ENCODE results near the gene PLIN5.

Gene PLIN5, protein sequence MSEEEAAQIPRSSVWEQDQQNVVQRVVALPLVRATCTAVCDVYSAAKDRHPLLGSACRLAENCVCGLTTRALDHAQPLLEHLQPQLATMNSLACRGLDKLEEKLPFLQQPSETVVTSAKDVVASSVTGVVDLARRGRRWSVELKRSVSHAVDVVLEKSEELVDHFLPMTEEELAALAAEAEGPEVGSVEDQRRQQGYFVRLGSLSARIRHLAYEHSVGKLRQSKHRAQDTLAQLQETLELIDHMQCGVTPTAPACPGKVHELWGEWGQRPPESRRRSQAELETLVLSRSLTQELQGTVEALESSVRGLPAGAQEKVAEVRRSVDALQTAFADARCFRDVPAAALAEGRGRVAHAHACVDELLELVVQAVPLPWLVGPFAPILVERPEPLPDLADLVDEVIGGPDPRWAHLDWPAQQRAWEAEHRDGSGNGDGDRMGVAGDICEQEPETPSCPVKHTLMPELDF

DNA sequence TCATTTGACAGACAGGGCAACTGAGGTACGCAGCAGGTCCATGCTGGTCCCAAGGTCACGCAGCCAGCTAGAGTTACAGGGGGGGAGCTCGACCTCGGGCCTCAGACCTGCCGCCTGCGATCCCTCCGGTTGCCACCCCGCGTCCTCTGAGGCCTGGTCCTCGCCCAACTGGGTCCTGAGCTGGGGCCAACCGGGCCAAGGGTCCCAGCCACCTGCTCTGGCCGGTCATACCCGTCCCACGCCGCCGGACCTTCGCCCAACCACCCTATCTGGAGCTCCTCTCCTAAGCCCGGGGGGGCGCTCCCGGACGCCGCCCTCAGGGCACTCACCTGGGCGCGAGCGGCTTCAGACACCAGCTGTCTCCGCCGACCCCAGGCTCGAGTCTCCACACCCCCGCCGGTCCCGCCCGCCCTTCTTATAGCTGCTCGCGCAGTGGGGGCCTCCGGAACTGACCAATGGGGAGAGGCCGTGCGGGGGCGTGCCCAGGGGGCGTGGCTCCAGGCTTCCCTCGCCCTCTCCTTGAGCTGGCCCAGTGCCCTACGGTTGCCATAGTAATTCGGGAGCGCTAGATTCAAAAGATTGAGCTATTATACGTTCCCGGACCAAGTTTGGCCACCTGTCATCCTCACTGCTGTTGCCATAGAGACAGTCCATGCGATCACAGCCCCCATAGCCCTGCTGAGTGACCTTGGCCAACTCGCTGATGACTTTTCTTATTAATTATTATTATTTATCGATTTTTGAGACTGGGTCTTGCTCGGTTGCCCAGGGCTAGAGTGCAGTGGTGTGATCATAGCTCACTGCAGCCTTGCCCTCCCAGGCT, at the start of gene PLIN5:
Gene PLIN5, minus strand, starts transcription at position 389 of the 823 bp plus-strand sequence. CDS start 1,150 bp downstream, outside the sequence.
- DNase-seq = peak; percentile 29

DNA sequence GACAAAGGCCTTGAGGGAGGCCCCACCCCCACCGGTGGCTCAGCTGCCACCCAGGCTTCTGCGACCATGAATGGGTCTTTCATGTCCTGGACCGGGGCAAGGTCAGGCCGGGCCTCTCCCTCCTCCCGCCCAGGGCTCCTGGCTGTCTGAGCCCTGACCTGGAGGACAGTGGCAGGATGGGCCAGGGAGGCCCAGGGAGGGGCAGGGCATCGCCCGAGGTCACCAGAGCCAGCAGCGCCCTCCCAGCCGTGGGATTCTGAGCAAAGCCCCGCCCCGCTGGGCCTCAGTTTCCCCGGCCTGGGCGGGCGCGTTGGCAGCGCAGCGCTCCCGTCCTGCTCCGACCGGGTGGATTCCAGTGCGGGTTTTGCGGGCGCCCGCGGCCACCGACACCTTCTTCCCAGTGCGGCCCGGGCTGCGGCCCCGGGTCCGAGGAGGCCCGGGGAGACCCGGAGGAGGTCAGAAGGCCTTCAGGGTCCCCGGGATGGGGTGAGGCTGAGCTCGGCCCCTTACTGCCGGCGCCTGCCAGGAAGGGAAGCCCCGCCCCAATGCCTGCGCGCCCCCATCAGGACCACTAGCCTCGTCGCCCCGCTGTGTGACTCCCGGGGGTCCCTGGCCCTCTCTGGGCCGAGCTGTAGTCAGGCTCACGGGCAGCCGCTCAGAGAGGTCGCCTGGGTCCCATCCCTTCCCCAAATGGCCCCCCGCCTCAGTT, 49.1 kb upstream of the PLIN5 start:
- no peak for DNase-seq

DNA sequence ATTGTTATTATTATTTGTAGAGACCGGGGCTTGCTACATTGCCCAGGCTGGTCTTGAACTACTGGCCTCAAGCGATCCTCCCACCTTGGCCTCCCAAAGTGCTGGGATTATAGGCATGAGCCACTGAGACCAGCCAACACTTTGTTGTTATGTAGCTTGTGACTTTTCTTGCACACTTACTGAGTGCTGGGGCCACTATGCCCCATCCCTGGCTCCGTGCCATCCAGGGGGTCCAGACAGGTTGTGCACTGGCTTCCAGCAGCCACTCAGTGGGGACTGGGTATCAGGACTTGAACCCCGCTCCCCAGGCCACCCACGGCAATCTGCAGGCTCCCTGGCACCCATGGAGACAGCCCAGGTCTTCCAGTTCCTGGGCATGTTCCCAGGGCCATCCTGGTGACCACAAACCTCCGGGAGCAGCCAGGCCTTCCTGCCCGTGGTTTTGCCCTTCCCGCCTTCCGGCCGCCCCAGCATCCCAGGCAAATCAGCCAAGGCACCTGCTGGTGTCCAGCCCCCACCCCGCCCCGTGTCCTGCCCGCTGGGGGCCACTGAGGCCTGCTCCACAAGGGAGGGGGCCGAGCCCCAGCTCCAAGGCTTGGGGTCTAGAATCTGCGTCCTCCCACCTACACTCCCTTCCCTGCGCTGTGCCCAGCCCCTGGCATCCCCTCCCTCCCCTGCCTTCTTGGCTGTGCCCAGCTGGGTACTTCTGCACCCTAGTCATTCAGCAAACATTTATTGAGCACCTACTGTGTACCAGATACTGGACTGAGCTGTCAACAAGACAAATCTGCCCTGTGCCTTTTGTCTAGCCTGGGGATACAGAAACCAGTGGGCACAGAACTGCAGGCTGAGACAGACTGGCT, 48.2 kb upstream of the PLIN5 start:
- no peak for DNase-seq

DNA sequence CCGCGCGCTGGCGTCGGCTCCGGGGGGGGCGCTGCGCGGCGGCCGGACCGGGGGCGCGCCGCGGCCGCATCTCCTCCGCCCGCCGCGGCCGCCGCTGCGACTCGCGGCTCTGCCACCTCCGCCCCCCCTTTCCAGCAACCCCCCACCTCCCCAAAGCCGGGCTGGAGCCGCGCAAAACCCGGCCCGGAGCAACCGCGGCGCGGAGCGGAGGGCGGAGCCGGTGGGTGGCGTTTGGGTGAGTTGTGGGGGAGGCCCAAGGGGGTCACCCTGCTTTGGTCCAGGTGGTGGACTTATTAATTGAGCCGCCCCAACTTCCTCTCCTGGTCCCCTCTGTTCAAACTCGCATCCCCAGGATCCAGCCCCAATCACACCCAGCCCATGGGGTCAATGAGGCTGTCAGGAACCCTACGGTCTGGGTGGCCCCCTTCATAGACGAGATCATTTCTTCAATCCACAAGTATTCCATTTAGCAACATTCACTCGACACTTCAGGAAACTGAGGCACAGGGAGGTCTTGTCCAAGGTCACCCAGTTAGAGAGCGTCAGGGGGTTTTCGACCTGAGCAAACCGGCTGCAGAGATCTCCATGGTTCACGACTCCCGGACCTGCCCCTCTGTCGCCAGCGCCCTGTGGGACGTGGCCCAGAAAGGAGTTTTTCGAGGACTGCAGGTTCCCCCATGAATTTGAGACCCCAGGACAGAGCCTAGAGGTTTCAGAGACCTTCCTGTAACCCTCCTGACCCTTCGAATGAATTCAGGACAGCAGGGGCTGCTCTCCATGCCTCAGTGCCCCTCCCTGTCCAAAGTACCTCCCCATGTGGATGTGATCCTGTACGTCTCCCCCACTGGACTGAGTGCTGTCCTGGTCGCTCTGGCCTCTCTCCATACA, 46.9 kb upstream of the PLIN5 start:
- no peak for DNase-seq

DNA sequence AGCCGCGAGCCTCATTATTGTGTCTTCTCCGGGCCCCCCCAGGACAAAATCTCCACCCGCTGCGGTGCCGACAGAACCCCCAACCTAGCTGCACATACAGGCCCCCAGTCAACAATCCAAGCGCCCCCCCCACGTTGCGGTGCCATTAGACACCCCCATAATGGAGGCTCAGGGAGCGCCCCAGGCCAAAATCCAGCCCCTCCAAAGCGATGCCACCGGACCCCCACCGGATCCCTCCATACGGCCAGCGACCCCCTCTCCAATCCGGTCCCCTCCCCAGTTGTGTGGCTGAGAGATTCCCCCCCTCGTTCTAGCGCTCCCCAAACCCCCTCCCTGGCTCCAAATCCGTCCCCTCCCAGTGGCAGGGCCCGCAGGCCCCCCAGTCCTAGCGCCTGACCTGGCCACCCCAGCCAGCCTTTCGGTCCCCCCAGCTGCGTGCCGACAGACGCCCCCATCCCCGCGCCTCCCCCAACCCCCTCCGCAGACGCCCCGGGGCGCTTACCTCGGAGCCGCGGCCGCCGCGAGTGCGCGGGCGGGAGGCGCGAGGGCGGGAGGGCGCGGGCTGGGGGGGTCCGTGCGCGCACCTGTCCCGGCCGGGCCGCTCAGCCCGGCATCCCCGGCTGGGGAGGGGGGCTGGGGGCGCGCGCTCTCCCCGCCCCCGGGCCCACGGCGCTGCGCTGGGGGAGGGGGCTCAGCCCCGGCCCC, 46.1 kb upstream of the PLIN5 start:
- no peak for DNase-seq

DNA sequence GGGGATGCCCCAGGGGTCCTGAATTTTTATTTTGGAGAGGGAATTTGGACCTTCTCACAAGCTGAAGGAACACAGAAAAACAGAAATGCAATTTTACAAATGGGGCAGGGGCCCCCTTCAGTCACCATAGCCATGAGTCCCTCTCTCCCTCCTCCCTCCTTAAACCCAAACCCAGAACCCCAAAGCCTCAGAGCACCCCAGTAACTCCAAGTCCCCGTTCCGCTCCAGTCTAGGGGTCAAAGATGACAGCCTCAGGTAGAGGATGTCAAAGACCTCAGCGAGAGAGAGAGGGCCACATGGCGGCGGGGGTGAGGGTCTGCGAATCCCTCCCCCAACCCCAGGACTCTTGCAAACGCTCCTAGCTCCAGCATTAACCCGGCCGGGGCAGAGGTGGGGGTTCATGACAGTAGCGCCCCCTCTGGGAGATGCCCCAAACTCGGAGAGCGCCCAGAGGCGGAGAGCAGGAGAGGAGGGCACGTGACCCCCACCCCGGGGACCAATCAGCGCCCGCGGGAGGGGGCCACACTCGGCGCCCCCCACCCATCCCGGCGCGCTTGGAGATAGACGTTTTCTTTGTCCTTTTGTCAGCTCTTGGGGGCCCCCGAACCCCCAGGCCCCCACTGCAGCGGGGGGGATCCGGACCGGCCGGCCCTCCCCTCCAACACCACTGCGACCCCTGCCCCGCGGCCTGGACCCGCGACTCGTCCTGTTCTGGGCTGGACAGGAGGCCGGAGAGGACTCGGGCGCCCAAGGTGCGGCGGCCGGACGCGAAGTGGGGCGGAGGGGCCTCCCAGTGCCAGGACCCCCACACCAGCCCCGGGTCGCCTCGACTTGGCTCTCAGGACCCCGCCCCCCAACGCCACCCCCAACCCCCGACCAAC, 45.2 kb upstream of the PLIN5 start:
- DNase-seq = no peak

DNA sequence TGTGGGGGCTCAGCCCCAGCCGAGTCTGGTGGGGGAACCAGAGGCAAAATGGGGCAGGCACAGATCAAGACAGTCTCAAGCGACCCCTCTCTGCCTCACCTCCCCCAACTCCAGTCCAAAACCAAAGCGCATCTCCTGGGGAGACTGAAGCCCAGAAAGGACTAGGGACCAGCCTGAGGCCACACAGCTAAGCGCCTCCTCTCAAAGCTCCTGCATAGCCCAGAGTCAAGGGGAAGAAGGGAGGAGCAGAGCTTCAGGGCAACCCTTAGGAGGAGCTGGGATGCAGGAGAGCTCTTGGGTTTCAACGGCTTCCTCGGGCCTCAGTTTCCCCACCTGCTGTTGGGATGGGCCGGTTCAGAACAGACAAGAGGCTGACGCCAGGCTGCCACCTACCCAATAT, 44.4 kb upstream of the PLIN5 start:
- DNase-seq = no peak

DNA sequence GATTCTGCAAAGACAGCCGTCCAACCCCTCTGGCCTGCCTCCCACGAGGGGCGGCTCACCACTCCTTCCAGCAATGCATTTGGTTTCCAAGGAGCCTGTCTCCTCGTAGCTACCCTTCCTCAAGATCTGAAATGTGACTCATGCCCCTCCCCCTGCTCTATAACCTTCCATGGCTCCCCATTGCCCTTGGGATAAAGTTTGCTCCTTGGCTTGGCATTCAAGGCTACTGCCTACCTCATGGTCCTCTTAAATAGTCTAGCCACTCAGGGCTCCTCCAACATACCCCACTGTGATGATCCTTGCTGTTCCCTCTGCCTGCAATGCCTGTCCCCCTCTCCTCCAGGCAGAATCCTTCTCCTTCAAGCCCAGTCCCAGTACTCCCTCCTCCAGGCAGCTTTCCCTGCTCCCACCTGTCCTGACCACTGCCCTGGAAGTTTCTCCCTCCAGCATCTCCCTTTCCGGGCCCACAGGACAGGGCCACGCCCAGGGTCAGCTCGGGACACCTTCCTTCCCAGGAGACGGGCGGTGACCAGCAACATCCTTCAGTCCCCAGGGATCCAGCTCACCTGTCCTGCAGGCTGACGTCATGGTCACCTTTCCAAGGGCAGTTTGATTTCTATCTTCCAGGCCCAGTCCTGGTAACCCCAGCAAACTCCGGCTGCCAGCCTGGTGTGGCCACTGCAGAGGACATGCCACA, 43.7 kb upstream of the PLIN5 start:
- no peak for DNase-seq

DNA sequence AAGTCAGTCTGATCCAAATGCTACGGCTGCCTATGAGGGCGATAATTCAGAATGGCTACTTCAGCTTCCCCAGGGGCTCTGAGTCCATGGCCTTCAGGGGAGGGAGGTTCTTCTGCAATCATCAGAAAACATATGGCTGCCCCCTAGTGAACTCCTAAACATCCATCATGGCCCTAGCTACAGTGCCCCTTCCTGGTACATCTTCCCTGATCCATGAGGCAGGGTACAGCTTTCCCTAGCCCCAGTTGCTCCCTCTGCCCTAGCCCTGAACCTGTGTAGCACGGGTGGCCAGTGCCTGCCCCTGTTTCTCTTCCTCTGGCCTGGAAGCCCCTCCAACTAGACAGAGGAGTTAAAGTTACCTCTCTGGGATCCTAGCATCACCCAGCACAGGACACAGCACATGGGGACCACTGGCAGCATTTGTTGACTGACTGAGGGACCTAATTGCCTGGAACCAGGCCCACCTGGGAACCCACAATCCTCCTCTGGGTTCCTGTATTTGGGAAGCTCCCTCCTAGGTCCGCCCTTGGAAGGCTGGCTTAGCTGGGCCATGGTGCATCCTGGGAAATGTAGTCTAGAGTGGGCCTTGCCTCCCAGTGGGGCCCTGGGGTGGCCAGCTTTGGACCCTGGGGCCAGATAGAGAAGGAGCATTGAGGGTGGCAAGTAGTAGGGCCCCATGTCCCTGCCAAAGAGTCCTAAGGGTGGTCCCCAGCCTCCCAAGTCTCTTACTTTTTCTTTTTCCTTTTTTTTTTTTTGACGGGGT, 42.2 kb upstream of the PLIN5 start:
- no peak for DNase-seq

DNA sequence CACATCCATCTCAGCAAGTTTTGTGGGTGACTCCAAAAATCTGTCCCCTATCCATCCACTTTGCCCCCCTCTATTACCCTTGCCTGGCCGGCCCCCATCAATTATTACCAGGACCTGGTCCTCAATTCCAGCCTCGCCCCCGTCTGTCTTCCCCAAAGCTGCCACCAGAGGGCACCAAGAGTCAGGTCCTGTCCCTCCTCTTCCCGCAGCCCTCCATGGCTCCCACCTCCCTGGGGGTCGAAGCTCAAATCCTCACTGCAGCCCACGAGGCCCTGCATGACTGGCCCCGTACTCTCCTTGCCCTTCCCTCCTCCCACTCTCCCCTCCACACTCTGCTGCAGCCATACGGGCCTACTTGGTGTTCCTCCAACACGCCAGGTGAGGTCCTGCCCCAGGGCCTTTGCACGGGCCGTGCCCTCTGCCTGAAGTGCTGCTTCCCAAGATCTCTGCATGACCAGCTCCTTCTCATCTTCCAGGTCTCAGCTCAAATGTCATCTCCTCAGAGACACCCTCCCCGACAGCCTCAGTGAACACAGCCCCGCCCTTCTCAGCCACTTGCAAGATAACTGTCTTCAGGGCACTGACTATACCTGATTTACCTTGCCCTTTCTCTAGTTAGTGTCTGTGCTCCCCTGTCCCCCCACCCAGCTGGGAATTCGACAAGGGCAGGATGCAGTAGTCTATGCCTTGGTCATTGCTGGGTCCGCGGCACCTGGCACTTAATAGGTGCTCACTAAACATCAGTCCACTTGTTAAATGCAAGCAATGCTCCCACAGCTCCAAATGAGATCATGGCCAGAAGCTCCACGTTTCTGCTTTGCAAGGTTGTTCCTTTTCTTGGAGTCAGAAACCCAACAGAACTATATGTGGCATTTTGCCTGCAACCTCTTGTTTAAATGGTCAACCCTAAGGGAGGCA, 41.3 kb upstream of the PLIN5 start:
- DNase-seq = no peak

DNA sequence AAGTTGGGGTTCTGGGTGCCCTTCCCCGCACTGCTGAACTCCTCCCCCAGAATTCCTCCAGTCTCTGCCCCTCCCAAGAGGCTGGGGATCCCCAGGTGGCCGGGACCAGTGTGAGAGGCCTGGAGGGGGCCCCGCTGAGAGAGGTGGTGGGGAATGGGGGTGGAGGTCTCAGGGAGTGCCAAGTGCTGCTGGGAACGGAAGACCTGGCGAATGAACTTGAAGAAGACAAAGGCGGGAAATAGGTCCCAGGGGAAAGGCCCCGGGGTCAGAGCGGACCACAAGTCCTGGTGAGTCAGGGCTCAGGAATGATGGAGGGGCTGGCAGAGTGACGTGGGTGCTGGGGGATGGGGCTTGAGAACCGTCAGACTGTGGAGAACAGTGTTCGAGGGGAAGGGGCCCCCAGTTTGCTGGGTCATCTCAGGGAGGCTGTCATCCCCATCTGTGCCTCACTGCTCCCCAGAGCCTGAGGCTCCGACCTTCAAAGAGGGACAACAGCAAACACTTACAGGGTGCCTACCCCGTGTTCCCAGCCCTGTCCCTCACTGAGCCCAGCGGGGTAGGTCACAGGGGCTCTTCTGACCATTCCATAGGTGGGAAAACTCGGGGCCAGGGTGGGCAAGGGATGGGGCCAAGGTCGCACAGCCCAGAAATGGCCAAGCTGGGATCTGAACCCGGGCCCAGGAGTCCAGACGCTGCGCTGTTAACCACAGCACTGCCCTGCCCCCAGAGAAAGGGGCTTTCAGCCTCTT, 40.4 kb upstream of the PLIN5 start:
- DNase-seq = no peak

DNA sequence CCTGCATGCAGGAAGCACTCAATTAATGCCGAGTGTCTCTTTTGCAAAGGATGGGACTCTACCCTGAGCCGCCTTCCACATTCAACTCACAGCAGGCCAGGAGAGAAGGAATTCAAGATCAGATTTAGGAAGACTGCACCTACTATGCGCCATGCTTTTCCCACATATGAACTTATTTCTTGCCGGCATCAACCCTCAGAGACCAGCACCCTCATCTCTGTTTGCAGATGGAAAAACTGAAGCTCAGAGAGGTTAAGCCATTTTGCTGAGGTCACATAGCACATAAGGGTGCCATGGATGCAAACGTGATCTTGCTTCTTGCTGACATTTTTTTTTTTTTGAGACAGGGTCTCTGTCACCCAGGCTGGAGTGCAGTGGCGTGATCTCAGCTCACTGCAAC, 38.7 kb upstream of the PLIN5 start:
- DNase-seq = no peak

DNA sequence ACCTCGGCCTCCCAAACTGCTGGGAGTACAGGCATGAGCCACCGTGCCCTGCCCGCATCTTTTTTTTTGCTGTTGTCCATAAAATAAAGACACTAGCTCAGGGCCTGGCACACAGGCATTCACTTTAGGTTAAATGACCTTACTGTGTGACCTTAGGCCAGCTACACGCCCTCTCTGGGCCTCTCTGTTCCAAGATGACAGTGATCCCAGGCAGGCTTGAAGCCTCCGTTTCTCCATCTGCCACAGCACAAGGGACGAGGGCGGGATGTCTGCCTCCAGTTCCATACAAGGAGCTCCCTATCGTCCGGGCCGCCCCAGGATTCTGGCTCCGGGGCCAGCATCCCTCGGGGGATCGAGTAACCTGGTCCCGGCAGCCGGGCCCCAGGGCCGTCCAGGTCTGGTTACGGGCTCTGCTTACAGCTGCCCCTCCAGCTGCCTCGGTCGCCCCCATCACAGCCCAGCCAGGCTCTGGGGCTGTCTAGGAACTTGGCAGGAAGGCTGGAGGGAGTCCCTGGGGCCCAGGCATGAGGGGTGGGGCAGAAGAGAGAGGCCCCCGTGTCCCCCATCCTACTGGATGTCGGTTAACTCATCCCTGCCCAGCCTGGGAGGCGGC, 36.4 kb upstream of the PLIN5 start:
- DNase-seq = no peak

DNA sequence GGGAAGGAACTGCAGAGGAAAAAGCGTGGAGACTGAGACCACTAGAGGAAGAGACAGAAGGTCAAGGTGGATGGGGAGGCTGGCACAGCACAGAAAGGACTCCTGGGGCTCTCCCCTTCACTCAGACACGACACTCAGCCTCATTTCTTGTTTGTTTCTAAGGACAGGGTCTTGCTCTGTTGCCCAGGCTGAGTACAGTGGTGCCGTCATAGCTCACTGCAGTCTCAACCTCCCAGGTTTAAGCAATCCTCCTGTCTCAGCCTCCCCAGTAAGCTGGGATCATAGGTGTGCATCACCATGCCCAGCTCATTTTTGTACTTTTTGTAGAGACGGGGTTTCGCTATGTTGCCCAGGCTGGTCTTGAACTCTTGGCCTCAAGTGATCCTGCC, 35.9 kb upstream of the PLIN5 start:
- no peak for DNase-seq

DNA sequence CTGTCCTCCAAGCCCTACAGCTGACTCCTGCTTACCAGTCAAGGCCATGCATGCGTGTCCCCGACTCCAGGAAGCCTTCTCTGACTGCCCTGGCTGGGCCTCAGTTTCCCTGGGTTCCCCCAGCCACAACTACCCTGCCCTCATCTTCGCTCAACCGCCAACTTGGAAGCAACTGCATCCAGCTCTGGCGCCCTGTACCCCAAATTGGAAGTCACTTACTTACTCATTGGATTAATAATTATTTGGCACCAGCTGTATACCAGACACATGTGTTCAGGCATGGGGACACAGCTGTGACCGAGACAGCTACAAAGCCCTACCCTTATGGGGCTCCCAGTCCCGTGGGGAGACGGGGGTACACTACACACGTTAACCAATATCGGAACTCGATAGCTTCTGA, 35.4 kb upstream of the PLIN5 start:
- DNase-seq = no peak

DNA sequence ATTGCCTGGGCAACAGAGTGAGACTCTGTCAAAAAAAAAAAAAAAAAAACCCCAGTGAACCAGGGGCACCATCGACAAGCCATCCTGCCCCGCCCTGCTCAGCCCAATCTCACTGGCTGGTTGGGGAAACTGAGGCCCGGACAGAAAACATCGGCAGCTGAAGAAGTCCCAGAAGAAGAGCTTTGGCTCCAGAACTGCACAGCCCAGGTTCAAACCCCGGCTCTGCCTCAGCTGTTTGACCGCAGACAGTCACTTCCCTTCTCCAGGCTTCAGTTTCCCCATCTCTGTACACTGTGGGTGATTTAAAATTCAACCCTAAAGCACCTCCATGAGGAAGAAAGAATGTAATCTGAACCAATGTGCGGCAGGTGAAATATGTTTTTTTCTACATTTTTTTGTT, 33.9 kb upstream of the PLIN5 start:
- DNase-seq = no peak

Measured in NCI-H2081 treated with DMSO at 0.1 percent for 48 hours (cell line).